Measurements from ENCODE around the gene TUBD1.

DNA sequence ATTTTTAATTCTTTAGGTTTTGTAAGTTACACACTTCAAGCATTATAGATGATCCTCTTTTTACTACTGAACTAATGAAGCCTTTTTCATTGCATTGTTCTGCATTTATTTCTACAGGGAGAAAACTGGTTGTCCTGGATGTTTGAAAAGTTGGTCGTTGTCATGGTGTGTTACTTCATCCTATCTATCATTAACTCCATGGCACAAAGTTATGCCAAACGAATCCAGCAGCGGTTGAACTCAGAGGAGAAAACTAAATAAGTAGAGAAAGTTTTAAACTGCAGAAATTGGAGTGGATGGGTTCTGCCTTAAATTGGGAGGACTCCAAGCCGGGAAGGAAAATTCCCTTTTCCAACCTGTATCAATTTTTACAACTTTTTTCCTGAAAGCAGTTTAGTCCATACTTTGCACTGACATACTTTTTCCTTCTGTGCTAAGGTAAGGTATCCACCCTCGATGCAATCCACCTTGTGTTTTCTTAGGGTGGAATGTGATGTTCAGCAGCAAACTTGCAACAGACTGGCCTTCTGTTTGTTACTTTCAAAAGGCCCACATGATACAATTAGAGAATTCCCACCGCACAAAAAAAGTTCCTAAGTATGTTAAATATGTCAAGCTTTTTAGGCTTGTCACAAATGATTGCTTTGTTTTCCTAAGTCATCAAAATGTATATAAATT, 53.0 kb downstream of the TUBD1 start:
- peak in 1 of 2 donors; percentile 71 for TF ChIP-seq EP300 (IDR thresholded peaks at IDR 0.05)
- TF ChIP-seq, protein P1, sequence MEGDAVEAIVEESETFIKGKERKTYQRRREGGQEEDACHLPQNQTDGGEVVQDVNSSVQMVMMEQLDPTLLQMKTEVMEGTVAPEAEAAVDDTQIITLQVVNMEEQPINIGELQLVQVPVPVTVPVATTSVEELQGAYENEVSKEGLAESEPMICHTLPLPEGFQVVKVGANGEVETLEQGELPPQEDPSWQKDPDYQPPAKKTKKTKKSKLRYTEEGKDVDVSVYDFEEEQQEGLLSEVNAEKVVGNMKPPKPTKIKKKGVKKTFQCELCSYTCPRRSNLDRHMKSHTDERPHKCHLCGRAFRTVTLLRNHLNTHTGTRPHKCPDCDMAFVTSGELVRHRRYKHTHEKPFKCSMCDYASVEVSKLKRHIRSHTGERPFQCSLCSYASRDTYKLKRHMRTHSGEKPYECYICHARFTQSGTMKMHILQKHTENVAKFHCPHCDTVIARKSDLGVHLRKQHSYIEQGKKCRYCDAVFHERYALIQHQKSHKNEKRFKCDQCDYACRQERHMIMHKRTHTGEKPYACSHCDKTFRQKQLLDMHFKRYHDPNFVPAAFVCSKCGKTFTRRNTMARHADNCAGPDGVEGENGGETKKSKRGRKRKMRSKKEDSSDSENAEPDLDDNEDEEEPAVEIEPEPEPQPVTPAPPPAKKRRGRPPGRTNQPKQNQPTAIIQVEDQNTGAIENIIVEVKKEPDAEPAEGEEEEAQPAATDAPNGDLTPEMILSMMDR (IDR thresholded peaks at IDR 0.05) = no peak
- TF ChIP-seq POLR2A (IDR thresholded peaks at IDR 0.05) = no peak

All from tibial nerve (tissue), 4 donors.